CD4-positive, alpha-beta memory T cell (primary cell): ENCODE results near the gene FAM120C. TPM values are rescaled to one million over a fixed set of nuclear protein-coding genes. Genes with fewer than 3 reads are reported as not detected.

Source experiments
- CTCF ChIA-PET: fragments of 350-600 bp; sonication (Branson Sonifier 250); formaldehyde crosslinking; loops from one replicate; lab custom pipeline; 2021; ENCODE audit warnings: inconsistent platforms; ENCODE audit not compliant: partially characterized antibody; lab: Charles Lee
- POLR2A ChIA-PET: fragments of 350-600 bp; sonication (Branson Sonifier 250); formaldehyde crosslinking; loops from one replicate; lab custom pipeline; 2021; ENCODE audit not compliant: partially characterized antibody; lab: Charles Lee
- DNase-seq, 5 donors: peaks; one replicate each; pipeline versions ENCODE4 v3.0.0 to v3.0.0-alpha.2; 2020 to 2022; ENCODE audit warnings: mixed read lengths in 1 of 5
- H3K27ac ChIP-seq: one replicate; pipeline ENCODE4 v1.7.0; 2013; ENCODE audit warnings: low read depth, low read length
- H3K27me3 ChIP-seq: 2 replicates; pipeline ENCODE4 v1.7.0; 2013; ENCODE audit warnings: mild to moderate bottlenecking, low read length, moderate library complexity; ENCODE audit not compliant: insufficient read depth
- H3K36me3 ChIP-seq: 2 replicates; pipeline ENCODE4 v1.7.0; 2013; ENCODE audit warnings: mild to moderate bottlenecking, low read length, moderate library complexity; ENCODE audit not compliant: insufficient read depth
- H3K4me1 ChIP-seq: 2 replicates; pipeline ENCODE4 v1.7.0; 2013; ENCODE audit warnings: mild to moderate bottlenecking, low read length, moderate library complexity; ENCODE audit not compliant: insufficient read depth
- H3K4me3 ChIP-seq, 2 donors: one replicate each; pipeline ENCODE4 v1.7.0; 2013; ENCODE audit warnings: low read length in 2 of 2, mild to moderate bottlenecking in 1 of 2
- H3K9me3 ChIP-seq, 2 donors: one replicate each; pipeline ENCODE4 v1.7.0; 2013; ENCODE audit warnings: low read length in 2 of 2, control low read depth in 1 of 2; ENCODE audit not compliant: control insufficient read depth in 1 of 2
- H3K27ac Mint-ChIP-seq, 7 donors: one replicate each; pipeline ENCODE4 v1.8.0; 2020 to 2021; ENCODE audit warnings: mixed read lengths in 7 of 7, mild to moderate bottlenecking in 6 of 7, inconsistent platforms in 3 of 7, moderate library complexity in 3 of 7
- H3K27me3 Mint-ChIP-seq, 2 donors: one replicate each; pipeline ENCODE4 v1.8.0; 2020 to 2021; ENCODE audit warnings: mixed read lengths in 2 of 2
- H3K36me3 Mint-ChIP-seq, 2 donors: one replicate each; pipeline ENCODE4 v1.8.0; 2020 to 2021; ENCODE audit warnings: mixed read lengths in 2 of 2, inconsistent platforms in 1 of 2, mild to moderate bottlenecking in 1 of 2
- H3K4me1 Mint-ChIP-seq, 4 donors: one replicate each; pipeline ENCODE4 v1.8.0; 2020 to 2021; ENCODE audit warnings: mixed read lengths in 4 of 4, mild to moderate bottlenecking in 1 of 4
- H3K4me3 Mint-ChIP-seq, 8 donors: one replicate each; pipeline ENCODE4 v1.8.0; 2020 to 2021; ENCODE audit warnings: mixed read lengths in 8 of 8, mild to moderate bottlenecking in 7 of 8, moderate library complexity in 6 of 8, inconsistent platforms in 3 of 8
- H3K9me3 Mint-ChIP-seq, 8 donors: one replicate each; pipeline ENCODE4 v1.8.0; 2020 to 2021; ENCODE audit warnings: mixed read lengths in 8 of 8, mild to moderate bottlenecking in 5 of 8, inconsistent platforms in 3 of 8, moderate library complexity in 1 of 8
- intact Hi-C: fragments of 100-400 bp; cut with micrococcal nuclease; formaldehyde crosslinking; loops from one replicate; pipeline ENCODE4 v1.15.1; 2023
- polyA plus RNA-seq, 2 donors: library from polyadenylated mRNA; unstranded; fragments of 300-500 nt; fragmentation: Illumina TruSeq; gene quantifications; one replicate each; pipeline ENCODE4 v1.2.3, GENCODE V29; 2021
- total RNA-seq, 2 experiments: library from RNA; stranded (reverse); gene quantifications; one replicate each; pipeline ENCODE4 v1.2.3, GENCODE V29; 2021

FAM120C gene
- total and polyA plus RNA-seq, 4 experiments from 2014 or later: 4.0 to 21.1 (median 11.4) TPM

DNA sequence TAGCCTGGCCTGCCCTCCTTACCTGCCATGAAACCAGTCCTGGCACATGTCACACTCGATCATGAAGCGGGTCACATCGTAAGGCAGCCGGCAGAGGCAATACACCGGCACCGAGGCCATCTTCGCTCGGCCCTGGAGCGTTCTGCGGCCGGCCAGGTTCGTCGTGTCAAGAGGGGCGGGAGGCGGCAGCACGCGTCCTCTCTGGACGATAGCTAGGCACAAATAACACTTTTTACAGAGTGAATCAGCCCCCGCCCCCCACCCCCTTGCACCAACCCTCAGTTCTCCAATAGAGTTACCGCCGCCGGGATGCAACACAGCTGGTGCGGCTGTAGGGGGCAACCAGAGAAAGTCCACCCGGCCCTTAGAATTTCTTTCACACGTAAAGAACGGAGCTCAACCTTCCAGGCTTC, 140.4 kb downstream of the FAM120C start:
- ChIA-PET POLR2A (interaction anchor here (0.9 to 3.8 kb wide), 8 partner anchors 10 to 817 kb away, joined by 3 to 59 read pairs (median 14); partner anchors contain the start of genes FAM120C, GNL3L and HUWE1), CTCF (interaction anchor here (0.8 kb wide), 1 partner anchor 8 kb away, joined by 3 read pairs; no protein-coding TSS in a partner anchor)
- peak overlapping the region in 1 of 2 donors; percentile 69 for H3K4me3 ChIP-seq
- no peaks in the 10 kb centered on the region for H3K27me3 Mint-ChIP-seq
- H3K9me3 ChIP-seq: no peaks in the 10 kb centered on the region
- peak overlapping the region; percentile 90 for H3K27ac ChIP-seq
- H3K27me3 ChIP-seq: no peaks in the 10 kb centered on the region
- no peaks in the 10 kb centered on the region for H3K9me3 Mint-ChIP-seq
- H3K36me3 Mint-ChIP-seq: peaks cover 0 to 32% of the 10 kb centered on the region in 2 donors
- peak overlapping the region; percentile 91 to 97 (median 94) for H3K4me3 Mint-ChIP-seq
- peaks cover 10 to 43% (median 15%) of the 10 kb centered on the region in 4 donors for H3K4me1 Mint-ChIP-seq
- DNase-seq: peak; percentile 19 to 64 (median 25)
- peaks cover 9% of the 10 kb centered on the region for H3K4me1 ChIP-seq
- no peaks in the 10 kb centered on the region for H3K36me3 ChIP-seq
- intact Hi-C loops: loop anchor here (5.0 kb wide), 5 partner anchors 620 to 1120 kb away; partner anchors contain the start of genes APEX2, KANTR, RIBC1 and SMC1A
- peak overlapping the region; percentile 94 to 99 (median 97) for H3K27ac Mint-ChIP-seq

- Mint-ChIP-seq H3K27ac (no peak overlapping the region), H3K9me3 (peaks cover 0 to 1% (median 0%) of the 10 kb centered on the region in 8 donors), H3K4me3 (no peak overlapping the region), H3K4me1 (peaks cover 12 to 22% (median 16%) of the 10 kb centered on the region in 4 donors), H3K27me3 (no peaks in the 10 kb centered on the region), H3K36me3 (peaks cover 12 to 70% of the 10 kb centered on the region in 2 donors)
- intact Hi-C loops: no loop called here
- Histone ChIP-seq H3K4me1 (no peaks in the 10 kb centered on the region), H3K36me3 (peaks cover 26% of the 10 kb centered on the region), H3K27me3 (no peaks in the 10 kb centered on the region), H3K9me3 (no peaks in the 10 kb centered on the region), H3K4me3 (no peak overlapping the region), H3K27ac (no peak overlapping the region)
- ChIA-PET CTCF (no interaction called here), POLR2A (no interaction called here)
- no peak for DNase-seq
These were observed 152.7 kb downstream of the FAM120C start for GRCh38 chrX:54030329-54030728.

DNA sequence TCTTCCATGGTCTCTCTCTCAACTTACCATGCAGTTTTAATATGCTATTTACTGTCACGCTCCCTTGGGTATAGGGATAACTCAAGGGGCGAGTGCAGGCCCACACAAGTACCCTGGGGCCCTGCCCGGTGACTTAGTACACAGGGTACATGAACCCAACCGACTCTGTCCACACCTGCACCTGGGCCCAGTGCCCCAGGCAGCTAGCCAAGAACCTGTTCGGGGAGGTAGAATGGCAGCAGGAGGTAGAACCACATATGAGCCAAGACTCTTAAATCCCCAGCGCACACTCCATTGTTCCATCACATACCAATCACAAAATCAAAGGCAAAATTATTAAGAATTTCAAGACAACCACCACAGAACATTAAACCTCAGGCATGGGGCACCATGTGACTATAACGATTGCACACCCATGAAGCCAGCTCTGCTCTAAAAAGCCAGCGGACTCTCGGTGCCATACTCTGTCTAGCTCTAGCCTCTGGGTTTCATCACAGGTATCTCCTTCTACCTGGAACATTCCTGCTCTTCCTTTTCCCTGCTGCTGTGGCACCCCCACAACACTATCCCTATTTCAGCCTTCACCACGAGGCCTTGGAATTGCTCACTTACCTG, 153.4 kb downstream of the FAM120C start:
- POLR2A ChIA-PET: no interaction called here
- no peaks in the 10 kb centered on the region for H3K27me3 Mint-ChIP-seq
- Histone ChIP-seq H3K4me3 (no peak overlapping the region), H3K27me3 (no peaks in the 10 kb centered on the region), H3K9me3 (no peaks in the 10 kb centered on the region), H3K27ac (no peak overlapping the region), H3K36me3 (peaks cover 26% of the 10 kb centered on the region), H3K4me1 (no peaks in the 10 kb centered on the region)
- H3K4me3 Mint-ChIP-seq: no peak overlapping the region
- peak overlapping the region in 1 of 7 donors; percentile 33 for H3K27ac Mint-ChIP-seq
- peaks cover 12 to 23% (median 17%) of the 10 kb centered on the region in 4 donors for H3K4me1 Mint-ChIP-seq
- peaks cover 0 to 1% (median 0%) of the 10 kb centered on the region in 8 donors for H3K9me3 Mint-ChIP-seq
- no peak for DNase-seq
- peaks cover 12 to 68% of the 10 kb centered on the region in 2 donors for H3K36me3 Mint-ChIP-seq
- CTCF ChIA-PET: no interaction called here
- intact Hi-C loops: no loop called here

- Mint-ChIP-seq H3K36me3 (peaks cover 8 to 56% of the 10 kb centered on the region in 2 donors), H3K27ac (peak overlapping the region in 1 of 7 donors; percentile 47), H3K9me3 (peaks cover 0 to 1% (median 0%) of the 10 kb centered on the region in 8 donors), H3K4me1 (peaks cover 8 to 17% (median 8%) of the 10 kb centered on the region in 4 donors), H3K27me3 (no peaks in the 10 kb centered on the region), H3K4me3 (no peak overlapping the region)
- Histone ChIP-seq H3K4me1 (no peaks in the 10 kb centered on the region), H3K36me3 (peaks cover 7% of the 10 kb centered on the region), H3K27ac (no peak overlapping the region), H3K27me3 (no peaks in the 10 kb centered on the region), H3K9me3 (no peaks in the 10 kb centered on the region), H3K4me3 (no peak overlapping the region)
- ChIA-PET CTCF (no interaction called here), POLR2A (no interaction called here)
- intact Hi-C loops: no loop called here
- DNase-seq: no peak
These were observed 158.7 kb downstream of the FAM120C start for GRCh38 chrX:54024350-54024749.

Other genes with a start within 250 kb of the FAM120C start
- gene PHF8, start 138.8 kb downstream of the FAM120C start, total RNA-seq: 10 to 100 TPM; 65.1 to 67.2 TPM
- 10 to 100 TPM; 10.0 to 21.0 TPM for gene PHF8, start 138.8 kb downstream of the FAM120C start, polyA plus RNA-seq
- gene WNK3, start 174.8 kb upstream of the FAM120C start, total RNA-seq: under 1 TPM; 0.64 to 0.81 TPM
- gene WNK3, start 174.8 kb upstream of the FAM120C start, polyA plus RNA-seq: under 1 TPM; 0.13 to 0.79 TPM